Smooth muscle cell (in vitro differentiated cells): Measurements from ENCODE around the gene MYPOP. TPM values are rescaled to one million over a fixed set of nuclear protein-coding genes. Genes with fewer than 3 reads are reported as not detected.

Source experiments
- DNase-seq: peaks from one replicate; lab custom pipeline; 2025; ENCODE audit not compliant: unreplicated experiment; lab: John Stamatoyannopoulos, UW
- H2AFZ ChIP-seq: fragments of 200-600 bp; sonication (generic); 2 replicates; pipeline ENCODE4 v1.6.0; 2016; ENCODE audit warnings: antibody characterized with exemption, low read depth, mild to moderate bottlenecking
- H3F3A ChIP-seq: fragments of 200-600 bp; sonication (generic); 2 replicates; pipeline ENCODE4 v1.6.0; 2017; ENCODE audit warnings: antibody characterized with exemption, low read depth
- H3K27ac ChIP-seq: fragments of 200-600 bp; sonication (generic); 2 replicates; pipeline ENCODE4 v1.5.1; 2016; ENCODE audit warnings: low read depth, mild to moderate bottlenecking
- H3K27me3 ChIP-seq: fragments of 200-600 bp; sonication (generic); 2 replicates; pipeline ENCODE4 v1.6.1; 2016; ENCODE audit warnings: low read depth, mild to moderate bottlenecking
- H3K36me3 ChIP-seq: fragments of 200-600 bp; sonication (generic); 2 replicates; pipeline ENCODE4 v1.5.1; 2016; ENCODE audit warnings: low read depth
- H3K4me1 ChIP-seq: fragments of 200-600 bp; sonication (generic); 2 replicates; pipeline ENCODE4 v1.5.1; 2016; ENCODE audit warnings: low read depth
- H3K4me2 ChIP-seq: fragments of 200-600 bp; sonication (generic); 2 replicates; pipeline ENCODE4 v1.6.0; 2016; ENCODE audit warnings: mild to moderate bottlenecking
- H3K4me3 ChIP-seq: fragments of 200-600 bp; sonication (generic); 2 replicates; pipeline ENCODE4 v1.5.1; 2016; ENCODE audit warnings: mild to moderate bottlenecking
- H3K79me2 ChIP-seq: fragments of 200-600 bp; sonication (generic); 2 replicates; pipeline ENCODE4 v1.6.0; 2016; ENCODE audit warnings: low read depth, mild to moderate bottlenecking
- H3K9ac ChIP-seq: fragments of 200-600 bp; sonication (generic); 2 replicates; pipeline ENCODE4 v1.6.0; 2016; ENCODE audit warnings: low read depth
- H3K9me3 ChIP-seq: fragments of 200-600 bp; sonication (generic); replicated peaks from 2 replicates; pipeline ENCODE4 v1.5.1; 2016; ENCODE audit warnings: low read depth
- H4K20me1 ChIP-seq: fragments of 200-600 bp; sonication (generic); 2 replicates; pipeline ENCODE4 v1.6.0; 2016; ENCODE audit warnings: low read depth
- CTCF ChIP-seq: fragments of 200-600 bp; sonication (generic); IDR thresholded peaks from 2 replicates; pipeline ENCODE4 v1.5.1; 2017; ENCODE audit warnings: borderline replicate concordance, mild to moderate bottlenecking, antibody characterized with exemption; ENCODE audit not compliant: insufficient read depth, poor library complexity, severe bottlenecking
- WGBS: methylation state at CpG from one replicate; pipeline ENCODE4 v1.1.7; 2016; ENCODE audit warnings: low lambda C conversion rate; 5-methylcytosine and 5-hydroxymethylcytosine counted together
- polyA plus RNA-seq: library from polyadenylated mRNA; unstranded; fragments of >200 nt; fragmentation: Nextera tagmentation; extraction: Ambion mirVana; gene quantifications from 2 replicates; pipeline ENCODE4 v1.2.1, GENCODE V29; 2016
- total RNA-seq: library from RNA; depleted of rRNA; stranded (reverse); fragments of >200 nt; gene quantifications from 2 replicates; pipeline ENCODE4 v1.2.3, GENCODE V29; 2014

MYPOP gene
- total and polyA plus RNA-seq, 2 experiments from 2014 or later = 1.6 to 2.1 TPM

DNA sequence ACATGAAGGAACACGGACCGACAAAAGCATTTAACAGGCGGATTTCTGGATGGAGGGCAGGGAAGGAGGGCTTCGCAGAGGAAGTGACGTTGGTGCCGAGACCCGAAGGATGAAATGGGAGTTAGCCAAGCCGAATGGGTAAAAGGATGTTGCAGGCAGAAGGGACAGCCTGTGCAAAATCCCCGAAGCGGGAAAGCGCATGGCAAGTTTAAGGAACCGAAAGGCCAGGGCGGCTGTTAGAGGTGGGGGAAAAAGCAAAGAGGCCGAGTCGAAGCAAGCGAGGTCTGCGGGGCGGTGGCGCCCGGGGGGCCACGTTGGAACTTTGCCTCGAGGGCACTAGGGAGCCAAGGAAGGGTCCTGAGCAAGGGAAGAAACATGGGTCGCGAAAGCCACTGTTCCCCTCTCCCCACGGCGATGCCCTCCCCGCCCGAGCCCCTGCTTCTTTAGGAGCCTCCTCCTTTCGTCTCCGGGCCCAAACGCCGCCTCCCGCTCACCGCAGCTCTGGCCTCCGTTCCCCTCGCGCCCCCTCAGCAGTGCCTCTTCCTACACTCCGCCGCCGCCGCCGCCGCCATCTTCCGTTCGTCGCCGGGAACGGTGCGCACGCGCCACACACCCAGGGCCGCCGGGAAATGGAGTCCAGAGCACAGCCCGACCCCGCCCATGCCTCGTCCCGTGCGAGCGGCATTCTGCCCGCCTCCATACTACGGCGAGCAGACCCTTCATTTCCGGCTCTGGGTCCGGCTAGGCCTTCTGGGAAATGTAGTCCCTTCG, 39.7 kb downstream of the MYPOP start, which contains the start of gene SYMPK:
Gene SYMPK (minus strand): TSS at position 584 of the 771 bp plus-strand sequence. CDS start 8,652 bp downstream, outside the sequence.
- peaks cover 18% of the 10 kb centered on the region for H4K20me1 ChIP-seq
- H3K9me3 ChIP-seq = no peaks in the 10 kb centered on the region
- no peak for TF ChIP-seq CTCF
- under 1% methylated on average over 57 of the region's 65 CpGs for WGBS
- H3K27ac ChIP-seq = peak within 1 kb of the TSS; percentile 81
- peak within 1 kb of the TSS; percentile 79 for H3K9ac ChIP-seq
- peaks cover 5% of the 10 kb centered on the region for H3K4me1 ChIP-seq
- peak; percentile 95 for DNase-seq
- peak within 1 kb of the TSS; percentile 92 for H3K4me2 ChIP-seq
- H3K27me3 ChIP-seq = peaks cover 12% of the 10 kb centered on the region
- H3F3A ChIP-seq = no peaks in the 10 kb centered on the region
- H3K36me3 ChIP-seq = no peaks in the 10 kb centered on the region
- peak within 1 kb of the TSS; percentile 69 for H3K4me3 ChIP-seq
- peaks cover 46% of the 10 kb centered on the region for H3K79me2 ChIP-seq
- peak within 1 kb of the TSS; percentile 88 for H2AFZ ChIP-seq

DNA sequence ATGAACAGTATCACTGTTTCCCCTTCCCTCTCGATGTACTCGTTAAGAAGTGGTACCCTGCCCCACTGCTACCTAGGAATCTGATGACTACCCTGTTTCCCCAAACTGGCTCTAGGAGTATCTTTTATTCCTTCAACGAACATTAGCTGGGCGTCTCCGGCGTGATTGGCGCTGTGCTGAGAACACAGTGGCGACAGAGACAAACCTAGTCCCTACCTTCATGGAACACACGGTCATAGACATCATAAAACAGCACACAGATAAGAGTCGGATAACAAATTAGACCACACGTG, 40.2 kb downstream of the MYPOP start:
- DNase-seq = no peak
- Histone ChIP-seq H3K9ac (peak overlapping the region; percentile 79), H4K20me1 (peaks cover 18% of the 10 kb centered on the region), H3K4me3 (peak overlapping the region; percentile 69), H3K9me3 (no peaks in the 10 kb centered on the region), H2AFZ (peak overlapping the region; percentile 73), H3F3A (no peaks in the 10 kb centered on the region), H3K27me3 (peaks cover 12% of the 10 kb centered on the region), H3K27ac (peak overlapping the region; percentile 81), H3K36me3 (no peaks in the 10 kb centered on the region), H3K4me1 (peaks cover 5% of the 10 kb centered on the region), H3K4me2 (peak overlapping the region; percentile 92), H3K79me2 (peaks cover 49% of the 10 kb centered on the region)
- TF ChIP-seq CTCF = no peak
- 3% methylated on average over 11 of the region's 11 CpGs for WGBS

DNA sequence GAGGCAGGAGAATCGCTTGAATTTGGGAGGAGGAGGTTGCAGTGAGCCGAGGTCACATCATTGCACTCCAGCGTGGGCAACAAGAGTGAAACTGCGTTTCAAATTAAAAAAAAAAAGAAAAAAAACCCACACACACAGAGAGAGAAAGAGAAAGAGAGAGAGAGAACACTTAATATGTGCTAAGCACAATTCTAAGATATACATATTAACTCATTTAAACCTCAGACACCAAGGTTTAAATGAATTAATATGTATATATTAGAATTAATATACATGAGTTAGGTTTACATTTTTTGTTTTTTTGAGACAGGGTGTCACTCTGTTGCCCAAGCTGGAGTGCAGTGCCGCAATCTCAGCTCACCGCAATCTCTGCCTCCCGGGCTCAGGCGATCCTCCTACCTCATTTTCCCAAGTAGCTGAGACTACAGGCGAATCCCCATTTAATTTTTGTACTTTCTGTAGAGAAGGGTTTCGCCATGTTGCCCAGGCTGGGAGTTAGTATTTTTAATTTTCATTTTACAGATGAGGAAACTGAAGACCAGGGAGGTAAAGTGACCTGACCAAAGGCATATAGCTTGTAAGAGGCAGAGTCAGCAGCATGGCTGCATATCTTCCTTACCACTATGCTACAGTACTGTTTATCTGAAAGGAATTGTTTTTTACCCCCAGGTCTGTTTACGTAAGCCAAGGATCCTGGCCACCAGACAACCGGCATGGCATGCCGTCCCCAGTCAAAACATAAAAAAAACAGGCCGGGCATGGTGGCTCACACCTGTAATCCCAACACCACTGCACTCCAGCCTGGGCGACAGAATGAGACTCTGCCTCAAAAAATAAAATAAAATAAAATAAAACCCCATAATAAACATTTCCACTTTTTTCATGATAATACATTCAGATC, 41.8 kb downstream of the MYPOP start:
- H3K27me3 ChIP-seq = peaks cover 12% of the 10 kb centered on the region
- peak overlapping the region; percentile 4 for H3K27ac ChIP-seq
- no peaks in the 10 kb centered on the region for H3K9me3 ChIP-seq
- peaks cover 5% of the 10 kb centered on the region for H3K4me1 ChIP-seq
- H3K4me3 ChIP-seq = no peak overlapping the region
- H3F3A ChIP-seq = no peaks in the 10 kb centered on the region
- H2AFZ ChIP-seq = no peak overlapping the region
- peaks cover 33% of the 10 kb centered on the region for H4K20me1 ChIP-seq
- H3K79me2 ChIP-seq = peaks cover 65% of the 10 kb centered on the region
- H3K36me3 ChIP-seq = no peaks in the 10 kb centered on the region
- TF ChIP-seq CTCF = no peak
- DNase-seq = no peak
- 96% methylated on average over 15 of the region's 15 CpGs for WGBS
- H3K9ac ChIP-seq = no peak overlapping the region
- no peak overlapping the region for H3K4me2 ChIP-seq
